Measurements from ENCODE around the gene RCN2.

- TF ChIP-seq CTCF (IDR thresholded peaks at IDR 0.05) (no peak), POLR2A (IDR thresholded peaks at IDR 0.05) (no peak)
These were observed 2.4 kb upstream of the RCN2 start for GRCh38 chr15:76929011-76929760.

Measured in testis (tissue), 2 donors.